CD14-positive monocyte (primary cell): ENCODE data around the gene PUSL1. TPM values are rescaled to one million over a fixed set of nuclear protein-coding genes. Genes with fewer than 3 reads are reported as not detected.

Source experiments
- DNase-seq, 3 donors: peaks; one replicate each; pipeline ENCODE4 v3.0.0-alpha.2; 2011 to 2022
- H2AFZ ChIP-seq: 2 replicates; pipeline ENCODE4 v1.6.0; 2012; ENCODE audit warnings: mild to moderate bottlenecking, low read depth, low read length, inconsistent platforms; ENCODE audit not compliant: insufficient read depth, poor library complexity, severe bottlenecking
- H3K27ac ChIP-seq, 2 donors: 1 replicate in 1 of 2; 2 replicates in 1 of 2; pipeline ENCODE4 v1.5.1; 2012 to 2013; ENCODE audit warnings: low read length in 2 of 2, control low read depth in 1 of 2, inconsistent platforms in 1 of 2, low read depth in 1 of 2, mild to moderate bottlenecking in 1 of 2
- H3K27me3 ChIP-seq, 2 donors: one replicate each; pipeline versions ENCODE4 v1.6.0 to v1.6.1; 2011 to 2013; ENCODE audit warnings: low read length in 2 of 2; ENCODE audit not compliant: control insufficient read depth in 2 of 2, insufficient read depth in 2 of 2
- H3K36me3 ChIP-seq, 2 donors: replicated peaks in 1 of 2; 1 replicate in 1 of 2; 2 replicates in 1 of 2; pipeline versions ENCODE4 v1.5.1 to v1.6.1; 2012 to 2013; ENCODE audit warnings: low read length in 2 of 2, control low read depth in 1 of 2, inconsistent platforms in 1 of 2, mild to moderate bottlenecking in 1 of 2; ENCODE audit not compliant: insufficient read depth in 2 of 2, control insufficient read depth in 1 of 2
- H3K4me1 ChIP-seq, 2 donors: 1 replicate in 1 of 2; 2 replicates in 1 of 2; pipeline versions ENCODE4 v1.5.1 to v1.6.1; 2012 to 2013; ENCODE audit warnings: low read length in 2 of 2, control low read depth in 1 of 2, inconsistent platforms in 1 of 2, mild to moderate bottlenecking in 1 of 2, moderate library complexity in 1 of 2; ENCODE audit not compliant: insufficient read depth in 2 of 2, control insufficient read depth in 1 of 2
- H3K4me2 ChIP-seq: replicated peaks from 2 replicates; pipeline ENCODE3; 2012; ENCODE audit warnings: low read length, moderate library complexity, mild to moderate bottlenecking; ENCODE audit not compliant: poor library complexity, severe bottlenecking; ENCODE audit errors: extremely low read depth
- H3K4me3 ChIP-seq, 3 experiments: fragments of 200-600 bp in 1 of 3; sonication (generic) in 1 of 3; replicated peaks in 1 of 3; 1 replicate in 2 of 3; 2 replicates in 1 of 3; pipeline ENCODE4 v1.5.1; 2011 to 2013; ENCODE audit warnings: low read length in 3 of 3, mild to moderate bottlenecking in 3 of 3, control low read depth in 2 of 3, low read depth in 2 of 3, inconsistent platforms in 1 of 3, moderate library complexity in 1 of 3
- H3K79me2 ChIP-seq: 2 replicates; pipeline ENCODE4 v1.6.0; 2012; ENCODE audit warnings: mild to moderate bottlenecking, control low read depth, inconsistent platforms, low read length, moderate library complexity; ENCODE audit not compliant: insufficient read depth
- H3K9ac ChIP-seq: 2 replicates; pipeline ENCODE4 v1.6.0; 2017; ENCODE audit warnings: low read length, mild to moderate bottlenecking; ENCODE audit not compliant: insufficient read depth, poor library complexity, severe bottlenecking
- H3K9me3 ChIP-seq, 2 donors: replicated peaks in 1 of 2; 1 replicate in 1 of 2; 2 replicates in 1 of 2; pipeline versions ENCODE4 v1.5.1 to v1.6.1; 2012 to 2013; ENCODE audit warnings: low read length in 2 of 2, control low read depth in 1 of 2; ENCODE audit not compliant: control insufficient read depth in 1 of 2, insufficient read depth in 1 of 2
- H4K20me1 ChIP-seq: 2 replicates; pipeline ENCODE4 v1.6.0; 2012; ENCODE audit warnings: mild to moderate bottlenecking, low read length, control low read depth, moderate library complexity; ENCODE audit not compliant: insufficient read depth
- H3K27ac Mint-ChIP-seq, 7 donors: one replicate each; pipeline ENCODE4 v1.8.0; 2020; ENCODE audit warnings: mild to moderate bottlenecking in 7 of 7, mixed read lengths in 7 of 7, moderate library complexity in 6 of 7, inconsistent platforms in 2 of 7
- H3K27me3 Mint-ChIP-seq, 3 donors: one replicate each; pipeline ENCODE4 v1.8.0; 2021 to 2022; ENCODE audit warnings: low read depth in 3 of 3, mild to moderate bottlenecking in 3 of 3, mixed read lengths in 3 of 3, moderate library complexity in 3 of 3, inconsistent platforms in 1 of 3
- H3K36me3 Mint-ChIP-seq, 2 donors: one replicate each; pipeline ENCODE4 v1.8.0; 2020; ENCODE audit warnings: mixed read lengths in 2 of 2, inconsistent platforms in 1 of 2, mild to moderate bottlenecking in 1 of 2
- H3K4me1 Mint-ChIP-seq: one replicate; pipeline ENCODE4 v1.8.0; 2020; ENCODE audit warnings: mild to moderate bottlenecking, mixed read lengths
- H3K4me3 Mint-ChIP-seq, 2 donors: one replicate each; pipeline ENCODE4 v1.8.0; 2020; ENCODE audit warnings: mild to moderate bottlenecking in 2 of 2, mixed read lengths in 2 of 2, moderate library complexity in 1 of 2
- H3K9me3 Mint-ChIP-seq, 7 donors: one replicate each; pipeline ENCODE4 v1.8.0; 2020 to 2022; ENCODE audit warnings: mixed read lengths in 7 of 7, mild to moderate bottlenecking in 6 of 7, moderate library complexity in 6 of 7, inconsistent platforms in 2 of 7
- WGBS: methylation state at CpG from one replicate; pipeline ENCODE4 v1.1.5; 2013; ENCODE audit warnings: missing lambda C conversion rate; ENCODE audit not compliant: insufficient coverage; 5-methylcytosine and 5-hydroxymethylcytosine counted together
- intact Hi-C, 2 donors: fragments of 100-400 bp; cut with micrococcal nuclease; formaldehyde crosslinking; loops; one replicate each; pipeline versions ENCODE4 v1.15.0 to v1.15.1; 2023
- polyA plus RNA-seq, 3 donors: library from polyadenylated mRNA; depleted of rRNA in 1 of 3; unstranded in 2 of 3; stranded (reverse) in 1 of 3; fragments of 300-500 nt in 2 of 3; fragments of >200 nt in 1 of 3; fragmentation: Illumina TruSeq in 2 of 3; gene quantifications; 1 replicate in 2 of 3; 2 replicates in 1 of 3; pipeline ENCODE4 v1.2.3, GENCODE V29; 2012 to 2021
- TF ChIP-seq, protein P1 (sequence below): fragments of 200-600 bp; IDR thresholded peaks from one replicate; pipeline ENCODE4 v1.8.0; 2022; ENCODE audit warnings: antibody characterized with exemption, mild to moderate bottlenecking

PUSL1 gene
- polyA plus RNA-seq, 3 donors, result 13.8 to 27.4 (median 14.8) TPM

DNA sequence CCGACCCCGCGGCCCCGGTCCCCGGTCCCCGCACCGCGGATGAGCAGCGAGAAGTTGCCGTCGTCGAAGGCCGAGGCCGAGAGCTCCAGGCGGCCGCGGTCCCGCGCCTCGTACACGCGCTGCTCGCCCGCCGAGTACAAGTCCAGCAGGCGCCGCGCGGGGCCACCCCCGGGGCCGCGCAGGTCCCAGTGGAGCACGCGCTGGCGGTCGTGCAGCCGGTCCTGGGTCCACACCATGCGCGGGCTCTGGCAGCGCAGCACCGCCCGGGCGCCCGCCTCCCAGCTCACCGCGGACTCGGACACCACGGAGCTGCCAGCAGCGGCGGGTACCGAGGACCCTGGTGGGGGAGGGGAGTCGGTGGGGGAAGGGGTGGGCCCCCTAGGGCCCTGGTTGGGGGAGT, 47.0 kb downstream of the PUSL1 start:
- TF ChIP-seq, protein P1, sequence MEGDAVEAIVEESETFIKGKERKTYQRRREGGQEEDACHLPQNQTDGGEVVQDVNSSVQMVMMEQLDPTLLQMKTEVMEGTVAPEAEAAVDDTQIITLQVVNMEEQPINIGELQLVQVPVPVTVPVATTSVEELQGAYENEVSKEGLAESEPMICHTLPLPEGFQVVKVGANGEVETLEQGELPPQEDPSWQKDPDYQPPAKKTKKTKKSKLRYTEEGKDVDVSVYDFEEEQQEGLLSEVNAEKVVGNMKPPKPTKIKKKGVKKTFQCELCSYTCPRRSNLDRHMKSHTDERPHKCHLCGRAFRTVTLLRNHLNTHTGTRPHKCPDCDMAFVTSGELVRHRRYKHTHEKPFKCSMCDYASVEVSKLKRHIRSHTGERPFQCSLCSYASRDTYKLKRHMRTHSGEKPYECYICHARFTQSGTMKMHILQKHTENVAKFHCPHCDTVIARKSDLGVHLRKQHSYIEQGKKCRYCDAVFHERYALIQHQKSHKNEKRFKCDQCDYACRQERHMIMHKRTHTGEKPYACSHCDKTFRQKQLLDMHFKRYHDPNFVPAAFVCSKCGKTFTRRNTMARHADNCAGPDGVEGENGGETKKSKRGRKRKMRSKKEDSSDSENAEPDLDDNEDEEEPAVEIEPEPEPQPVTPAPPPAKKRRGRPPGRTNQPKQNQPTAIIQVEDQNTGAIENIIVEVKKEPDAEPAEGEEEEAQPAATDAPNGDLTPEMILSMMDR, result no peak
- no peak overlapping the region for H3K9ac ChIP-seq
- Mint-ChIP-seq H3K4me3 (no peak overlapping the region), H3K4me1 (peaks cover 4% of the 10 kb centered on the region), H3K27ac (no peak overlapping the region), H3K9me3 (peaks cover 0 to 10% (median 5%) of the 10 kb centered on the region in 7 donors), H3K27me3 (peaks cover 60 to 91% (median 67%) of the 10 kb centered on the region in 3 donors), H3K36me3 (peaks cover 0 to 6% of the 10 kb centered on the region in 2 donors)
- H2AFZ ChIP-seq, result no peak overlapping the region
- intact Hi-C loops, result no loop called here
- H3K9me3 ChIP-seq, result no peaks in the 10 kb centered on the region
- H3K4me2 ChIP-seq, result peak overlapping the region; percentile 15
- peak in 1 of 3 donors; percentile 22 for DNase-seq
- WGBS, result 5% methylated on average over 46 of the region's 52 CpGs
- H3K4me3 ChIP-seq, result no peak overlapping the region
- no peak overlapping the region for H3K27ac ChIP-seq
- peaks cover 2% of the 10 kb centered on the region for H4K20me1 ChIP-seq
- H3K27me3 ChIP-seq, result peaks cover 11 to 74% of the 10 kb centered on the region in 2 donors
- no peaks in the 10 kb centered on the region for H3K36me3 ChIP-seq
- no peaks in the 10 kb centered on the region for H3K4me1 ChIP-seq
- no peaks in the 10 kb centered on the region for H3K79me2 ChIP-seq

DNA sequence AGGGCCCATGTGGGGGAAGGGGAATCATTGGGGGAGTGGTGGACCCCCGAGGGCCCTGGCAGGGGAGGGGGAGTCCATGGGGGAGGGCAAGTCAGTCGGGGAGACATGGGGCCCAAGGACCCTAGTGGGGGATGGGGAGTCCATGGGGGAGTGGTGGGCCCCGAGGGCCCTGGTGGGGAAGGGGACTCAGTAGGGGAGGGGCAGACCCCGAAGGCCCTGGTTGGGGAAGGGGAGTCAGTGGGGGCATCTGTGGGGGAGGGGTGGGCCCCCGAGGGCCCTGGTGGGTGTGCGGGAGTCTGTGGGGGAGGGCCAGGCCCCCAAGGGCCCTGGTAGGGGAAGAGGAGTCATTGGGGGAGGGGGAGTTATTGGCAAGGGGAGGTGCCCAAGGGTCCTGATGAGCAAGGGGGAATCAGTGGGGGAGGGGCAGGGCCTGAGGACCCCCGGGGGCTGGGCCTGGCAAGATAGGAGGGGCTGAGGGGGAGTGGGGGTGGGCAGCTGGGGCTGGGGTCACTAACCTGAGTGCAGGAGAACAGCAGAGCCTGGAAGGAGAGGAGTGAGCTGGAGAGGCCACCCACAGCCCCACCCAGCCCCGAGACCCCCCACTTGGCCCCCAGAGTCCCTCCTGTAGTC, 47.9 kb downstream of the PUSL1 start:
- no peak overlapping the region for H3K4me3 ChIP-seq
- H2AFZ ChIP-seq, result no peak overlapping the region
- no peak overlapping the region for H3K9ac ChIP-seq
- WGBS, result 64% methylated on average over 2 of the region's 8 CpGs
- Mint-ChIP-seq H3K4me1 (peaks cover 4% of the 10 kb centered on the region), H3K4me3 (no peak overlapping the region), H3K27me3 (peaks cover 68 to 99% (median 74%) of the 10 kb centered on the region in 3 donors), H3K9me3 (peaks cover 0 to 10% (median 7%) of the 10 kb centered on the region in 7 donors), H3K36me3 (peaks cover 0 to 6% of the 10 kb centered on the region in 2 donors), H3K27ac (no peak overlapping the region)
- H3K4me1 ChIP-seq, result no peaks in the 10 kb centered on the region
- H3K27ac ChIP-seq, result no peak overlapping the region
- H3K79me2 ChIP-seq, result no peaks in the 10 kb centered on the region
- no peaks in the 10 kb centered on the region for H3K9me3 ChIP-seq
- DNase-seq, result no peak
- no peaks in the 10 kb centered on the region for H3K36me3 ChIP-seq
- H3K27me3 ChIP-seq, result peaks cover 11 to 81% of the 10 kb centered on the region in 2 donors
- intact Hi-C loops, result no loop called here
- H3K4me2 ChIP-seq, result no peak overlapping the region
- TF ChIP-seq, protein P1, result no peak
- H4K20me1 ChIP-seq, result peaks cover 2% of the 10 kb centered on the region
